HK-2 (cell line): ENCODE measurements around the gene RTN4IP1.
"Not testable (repeated sequence)": the region's sequence is repeated elsewhere in the genome, so short reads cannot be mapped to it uniquely, and the experiment has no call there.

Experiments used
- DNase-seq: peaks from one replicate; pipeline ENCODE4 v3.0.0-alpha.2; 2018; ENCODE audit not compliant: unreplicated experiment

RTN4IP1 gene

DNA sequence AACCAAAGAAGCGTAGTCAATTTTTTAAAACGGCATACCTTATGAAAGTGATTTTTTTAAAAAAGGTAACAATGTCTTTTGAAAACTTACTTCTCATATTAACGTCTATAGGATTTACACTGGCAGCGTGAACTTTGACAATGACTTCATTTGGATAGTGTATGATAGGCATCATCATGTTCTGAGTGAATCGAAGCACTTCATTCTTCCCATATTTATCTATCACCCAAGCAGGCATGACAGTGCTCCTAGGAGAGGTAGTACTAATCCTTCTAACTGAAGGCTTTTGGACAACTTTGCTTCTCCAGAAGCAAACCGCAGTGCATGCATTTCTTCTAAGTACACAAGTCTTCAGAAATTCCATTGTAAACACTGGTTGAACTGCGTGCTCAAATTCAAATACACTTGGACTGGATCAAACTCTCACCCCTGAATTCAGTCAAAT is 618 bp downstream of the RTN4IP1 start:
- peak; percentile 15 for DNase-seq

GRCh38 chr6:106627760-106628159 is 1.5 kb downstream of the RTN4IP1 start:
- DNase-seq, result not testable (repeated sequence)

- DNase-seq, result no peak
Observed at GRCh38 chr6:106626485-106626884, 2.8 kb downstream of the RTN4IP1 start.

DNA sequence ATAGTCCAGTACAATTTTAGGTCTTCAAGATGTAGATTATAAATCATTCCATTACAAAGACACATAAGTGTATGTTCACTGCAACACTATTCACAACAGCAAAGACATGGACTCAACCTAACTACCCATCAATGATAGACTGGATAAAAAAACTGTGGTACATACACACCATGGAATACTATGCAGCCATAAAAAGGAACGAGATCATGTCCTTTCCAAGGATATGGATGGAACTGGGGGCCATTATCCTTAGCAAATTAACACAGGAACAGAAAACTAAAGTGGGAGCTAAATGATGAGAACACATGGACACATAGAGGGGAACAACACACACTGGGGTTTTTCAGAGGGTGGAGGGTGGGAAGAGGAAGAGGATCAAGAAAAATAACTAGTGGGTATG is 6.3 kb downstream of the RTN4IP1 start:
- no peak for DNase-seq

DNA sequence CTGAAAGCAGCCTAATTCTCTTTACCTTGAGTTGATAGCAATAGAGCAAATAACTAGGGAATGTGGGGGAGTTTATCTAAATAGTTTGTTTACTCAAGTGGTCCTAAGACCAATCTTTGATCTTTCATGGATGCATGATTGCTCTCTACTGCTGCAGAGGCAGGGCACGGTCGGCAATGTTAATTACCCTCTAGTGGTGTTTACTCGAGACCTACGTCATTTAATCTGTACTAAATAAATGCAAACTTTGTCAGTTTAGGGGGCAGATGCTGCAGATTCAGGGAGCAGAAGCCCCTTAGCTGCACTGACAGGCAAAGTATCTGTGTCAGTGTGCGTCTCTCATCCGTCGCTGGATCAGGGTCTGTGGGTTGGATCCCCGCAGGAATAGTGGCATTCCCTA is 6.9 kb downstream of the RTN4IP1 start:
- no peak for DNase-seq

DNA sequence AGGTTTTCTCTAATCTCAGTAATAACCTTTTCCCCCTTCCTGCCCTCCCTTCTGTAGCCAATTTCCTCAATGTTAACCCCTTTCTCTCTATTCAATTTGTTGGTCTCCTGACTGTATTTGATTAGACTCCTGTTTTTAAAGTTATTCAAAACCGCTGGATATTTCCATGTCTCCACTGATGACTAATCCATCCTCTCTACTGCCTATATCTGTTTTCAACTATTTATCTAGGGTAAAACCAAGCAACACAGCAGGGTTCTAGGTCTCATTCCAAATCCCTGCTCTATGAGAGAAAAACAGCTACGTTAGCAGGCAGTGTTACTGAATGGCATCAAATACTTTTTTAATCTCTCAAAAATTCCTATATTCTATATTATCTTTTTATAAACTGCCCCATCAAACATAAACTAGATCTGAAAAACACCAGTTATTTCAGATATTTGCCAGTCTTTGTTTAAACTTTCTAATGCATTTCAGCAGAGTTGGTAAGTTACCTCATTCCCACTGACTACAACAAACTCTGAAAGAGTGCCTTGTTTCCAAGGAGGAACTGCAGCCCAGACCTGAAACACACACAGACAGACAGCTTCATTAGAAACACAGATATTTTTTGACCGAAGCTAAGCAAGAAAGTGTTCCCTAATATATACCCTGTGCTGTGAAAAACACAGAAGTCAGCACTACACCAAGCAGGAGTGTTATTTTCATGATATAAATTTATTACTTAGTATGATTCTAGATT is 8.2 kb downstream of the RTN4IP1 start:
- no peak for DNase-seq

DNA sequence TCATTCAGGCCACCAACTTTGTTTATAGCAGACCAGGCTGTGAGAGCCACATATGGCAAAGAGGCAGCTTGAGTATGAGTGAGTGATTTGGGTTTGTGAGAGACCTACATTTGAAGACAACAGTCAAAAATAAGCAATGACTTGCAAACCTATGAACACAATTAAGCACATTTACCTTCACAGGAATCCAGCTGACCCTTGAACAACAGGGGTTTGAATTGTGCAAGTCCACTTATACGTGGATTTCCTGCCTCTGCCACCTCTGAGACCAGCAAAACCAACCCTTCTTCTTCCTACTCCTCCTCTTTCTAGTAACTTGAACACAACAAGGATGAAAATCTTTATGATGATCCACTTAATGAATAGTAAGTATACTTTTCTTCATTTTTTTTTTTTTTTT is 10.1 kb downstream of the RTN4IP1 start:
- DNase-seq, result no peak

DNA sequence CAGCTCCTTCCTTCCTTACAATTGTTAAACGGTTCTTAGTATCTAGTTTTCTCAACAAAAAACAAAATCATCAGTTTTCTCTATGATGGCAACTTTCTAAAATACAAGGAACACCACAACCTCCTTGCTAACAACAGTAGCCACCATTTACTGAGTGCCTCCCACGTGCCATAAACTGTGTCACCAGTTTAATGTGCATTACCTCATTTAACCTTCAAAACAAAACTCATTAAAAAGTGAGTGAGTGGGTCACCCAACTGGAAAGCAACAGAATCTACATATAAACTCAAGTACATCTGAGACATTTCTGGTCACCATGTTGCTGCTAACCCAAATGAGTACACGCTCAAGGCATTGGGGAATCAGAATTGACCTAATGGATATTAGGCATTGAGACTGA is 11.0 kb downstream of the RTN4IP1 start:
- no peak for DNase-seq

GRCh38 chr6:106617857-106618256 is 11.4 kb downstream of the RTN4IP1 start:
- no peak for DNase-seq

GRCh38 chr6:106617302-106617701 is 12.0 kb downstream of the RTN4IP1 start:
- no peak for DNase-seq

DNA sequence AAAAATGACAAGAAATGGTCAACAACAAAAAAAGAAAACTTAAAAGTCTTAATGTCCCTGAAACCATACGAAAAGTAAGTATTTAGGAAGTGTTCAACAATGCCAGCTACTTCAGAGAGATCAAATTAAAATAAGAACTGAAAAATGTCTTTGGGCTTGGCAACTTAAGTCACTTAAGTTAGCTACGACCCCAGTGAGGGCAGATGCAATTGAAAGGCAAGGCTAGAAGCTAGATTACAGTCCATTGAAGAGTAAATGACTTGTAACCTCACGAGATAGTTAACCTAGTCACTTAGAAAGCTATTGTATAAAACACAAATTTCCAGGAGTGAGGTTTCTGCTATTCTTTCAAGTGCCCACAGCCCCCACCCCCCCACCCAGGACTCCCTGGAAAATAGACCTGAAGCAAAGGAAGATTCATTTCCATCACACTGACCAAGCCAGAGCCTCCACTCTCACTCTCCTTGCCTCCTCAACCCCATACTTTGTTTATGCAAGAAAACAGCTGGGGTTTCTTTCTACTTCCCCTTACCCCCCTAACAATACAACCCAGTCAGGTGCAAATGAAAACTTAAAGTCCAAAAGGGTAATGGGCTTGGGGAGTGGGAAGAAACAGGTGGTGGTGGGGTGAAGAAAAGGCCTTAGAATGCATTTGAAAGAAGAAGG is 14.6 kb downstream of the RTN4IP1 start:
- DNase-seq, result no peak

- DNase-seq, result no peak
Observed at GRCh38 chr6:106614166-106614565, 15.1 kb downstream of the RTN4IP1 start.

DNA sequence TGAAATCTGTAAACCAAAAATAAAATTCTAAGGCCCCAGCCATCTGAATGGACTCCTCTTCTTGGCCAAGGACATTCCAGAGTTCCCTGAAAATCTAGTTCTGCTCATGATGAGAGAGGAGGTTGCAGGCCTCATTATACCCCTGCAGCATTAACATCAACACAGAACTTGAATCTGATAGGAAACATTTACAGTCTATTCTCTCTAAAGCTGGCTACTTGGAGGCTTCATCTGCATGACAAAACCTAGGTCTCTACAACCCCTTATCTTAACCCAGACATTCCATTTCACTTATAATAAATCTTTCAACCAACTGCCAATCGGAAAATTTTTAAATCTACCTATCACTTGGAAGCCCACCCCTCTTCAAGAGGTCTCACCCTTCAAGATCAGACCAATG is 15.7 kb downstream of the RTN4IP1 start:
- no peak for DNase-seq

- DNase-seq, result no peak
Observed at GRCh38 chr6:106612671-106613416, 16.5 kb downstream of the RTN4IP1 start.

GRCh38 chr6:106611030-106611429 is 18.3 kb downstream of the RTN4IP1 start:
- DNase-seq, result no peak

GRCh38 chr6:106609699-106610098 is 19.6 kb downstream of the RTN4IP1 start:
- DNase-seq, result peak; percentile 16

DNA sequence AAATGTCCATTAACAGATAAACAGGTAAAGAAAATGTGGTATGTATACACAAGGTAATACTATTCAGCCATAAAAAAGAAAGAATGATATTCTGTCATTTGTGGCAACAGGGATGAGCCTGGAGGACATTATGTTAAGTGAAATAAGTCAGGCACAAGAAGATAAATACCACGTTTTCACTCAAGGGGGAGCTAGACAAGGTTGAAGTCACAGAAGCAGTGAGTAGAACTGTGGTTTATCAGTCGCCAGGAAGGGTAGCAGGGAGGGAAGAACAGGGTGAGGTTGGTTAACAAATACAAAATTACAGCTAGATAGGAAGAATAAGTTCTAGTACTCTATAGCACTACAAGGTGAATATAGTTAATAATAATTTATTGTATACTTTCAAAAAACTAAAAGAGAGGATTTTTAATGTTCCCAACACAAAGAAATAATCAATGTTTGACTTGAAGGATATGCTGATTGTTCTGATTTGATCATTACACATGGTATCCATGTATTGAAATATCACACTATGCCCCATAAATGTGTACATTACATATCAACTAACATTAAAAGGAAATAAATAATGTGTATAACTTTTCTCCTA is 21.1 kb downstream of the RTN4IP1 start:
- no peak for DNase-seq

DNA sequence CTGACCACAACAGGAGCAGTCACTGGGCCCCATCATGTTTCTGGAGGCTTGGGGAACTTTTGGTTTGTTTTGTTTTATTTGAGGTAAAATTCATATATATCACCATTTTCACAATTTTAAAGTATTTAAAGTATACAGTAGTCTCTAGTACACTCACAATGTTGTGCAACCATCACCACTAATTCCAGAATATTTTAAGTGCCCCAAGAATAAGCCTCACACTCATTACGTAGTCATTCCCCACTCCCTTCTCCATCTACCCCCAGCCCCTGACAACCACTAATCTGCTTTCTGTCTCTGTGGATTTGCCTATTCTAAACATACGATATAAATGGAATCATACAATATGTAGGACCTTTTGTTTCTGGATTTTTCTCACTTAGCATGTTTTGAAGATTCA is 29.0 kb downstream of the RTN4IP1 start:
- no peak for DNase-seq

DNA sequence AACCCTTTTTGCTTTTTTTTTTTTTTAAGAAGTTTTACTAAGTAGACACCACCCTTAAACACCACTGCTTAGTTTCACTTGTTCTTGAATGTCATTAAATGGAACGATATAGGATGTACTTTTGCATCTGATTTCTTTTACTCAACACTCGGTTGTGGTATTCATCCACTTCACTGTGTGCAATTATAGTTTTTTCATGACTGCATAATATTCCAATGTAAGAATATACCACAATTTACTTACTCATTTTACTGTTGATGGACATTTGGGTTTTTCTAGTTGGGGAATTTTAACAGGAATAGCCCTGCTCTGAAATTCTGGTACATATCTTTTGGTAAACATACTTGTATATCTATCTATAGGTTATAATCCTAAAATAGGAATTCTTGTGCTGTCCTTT is 29.9 kb downstream of the RTN4IP1 start:
- no peak for DNase-seq

DNA sequence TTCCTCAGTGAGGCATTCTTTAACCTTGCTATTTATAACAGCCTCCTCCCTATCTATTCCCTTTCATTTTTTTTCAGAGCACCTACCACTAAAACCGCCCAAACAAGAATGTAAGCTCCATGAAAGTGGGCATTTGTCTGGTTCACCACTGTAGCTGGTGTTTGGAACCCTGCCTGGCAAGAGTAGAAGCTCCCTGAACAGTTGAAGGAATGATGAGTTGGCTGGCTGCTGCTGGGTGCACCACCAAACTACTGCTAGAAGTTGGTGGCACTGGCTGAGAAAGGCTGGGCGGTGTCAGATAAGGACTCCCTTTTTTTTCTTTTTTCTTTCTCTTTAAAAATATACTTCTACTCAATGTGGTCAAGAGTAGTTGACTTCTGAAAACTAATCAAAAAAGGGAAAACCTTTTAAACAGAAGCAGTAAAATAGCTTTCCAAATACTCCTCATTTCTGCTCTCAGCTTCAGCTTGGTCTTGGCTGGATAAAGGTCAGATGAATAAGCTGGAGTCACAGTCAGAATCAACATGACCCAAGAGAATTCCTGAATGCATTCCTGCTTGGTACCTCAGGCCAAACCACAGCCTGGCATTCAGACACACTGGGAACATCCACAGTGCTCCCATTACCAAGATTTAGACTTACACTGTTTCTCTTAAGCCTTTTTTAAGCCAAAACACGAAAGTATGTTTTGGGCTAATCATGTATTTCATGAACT is 38.0 kb downstream of the RTN4IP1 start:
- peak; percentile 31 for DNase-seq

DNA sequence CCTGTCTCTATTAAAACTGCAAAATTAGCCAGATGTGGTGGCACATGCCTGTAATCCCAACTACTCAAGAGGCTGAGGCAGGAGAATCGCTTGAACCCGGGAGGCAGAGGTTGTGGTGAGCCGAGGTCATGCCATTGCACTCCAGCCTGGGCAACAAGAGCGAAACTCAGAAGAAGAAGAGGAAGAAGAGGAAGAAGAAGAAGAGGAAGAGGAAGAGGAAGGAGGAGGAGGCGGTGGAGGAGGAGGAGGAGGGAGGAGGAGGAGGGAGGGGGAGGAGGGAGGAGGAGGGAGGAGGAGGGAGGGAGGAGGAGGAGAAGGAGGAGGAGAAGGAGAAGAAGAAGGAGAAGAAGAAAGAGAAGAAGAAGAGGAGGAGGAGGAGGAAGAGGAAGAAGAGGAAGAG is 40.4 kb downstream of the RTN4IP1 start:
- not testable (repeated sequence) for DNase-seq
